ENCODE measurements around the gene LAMC2. TPM values are rescaled to one million over a fixed set of nuclear protein-coding genes. Genes with fewer than 3 reads are reported as not detected.

Gene LAMC2
- total and polyA plus RNA-seq, 11 donors, result 0.50 to 15.4 (median 1.5) TPM

DNA sequence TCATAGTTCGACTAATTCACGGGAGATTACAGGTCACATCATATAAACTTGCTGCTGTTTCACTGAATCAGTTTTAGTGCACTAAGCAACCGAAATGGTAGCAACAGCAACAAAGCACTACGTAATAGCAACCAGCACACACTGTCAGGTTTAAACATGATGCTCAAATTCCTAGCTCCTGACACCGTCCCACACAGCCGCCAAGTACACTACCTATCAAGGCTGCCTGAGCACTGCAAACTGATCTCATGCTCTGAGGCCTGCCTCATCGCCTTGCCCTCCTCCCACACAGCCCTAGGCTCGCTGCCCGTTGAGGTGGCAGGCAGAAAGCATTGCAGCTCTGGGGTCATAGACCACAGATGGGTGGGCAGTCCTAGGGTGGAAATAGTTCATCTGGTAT lies 12.4 kb downstream of the LAMC2 start:
- ATAC-seq (peak in 3 of 4 donors; percentile 64 to 96 (median 80)), DNase-seq (peak in 1 of 5 donors; percentile 48)
- no peak for TF ChIP-seq POLR2A (IDR thresholded peaks at IDR 0.05)
- TF ChIP-seq, protein P1, sequence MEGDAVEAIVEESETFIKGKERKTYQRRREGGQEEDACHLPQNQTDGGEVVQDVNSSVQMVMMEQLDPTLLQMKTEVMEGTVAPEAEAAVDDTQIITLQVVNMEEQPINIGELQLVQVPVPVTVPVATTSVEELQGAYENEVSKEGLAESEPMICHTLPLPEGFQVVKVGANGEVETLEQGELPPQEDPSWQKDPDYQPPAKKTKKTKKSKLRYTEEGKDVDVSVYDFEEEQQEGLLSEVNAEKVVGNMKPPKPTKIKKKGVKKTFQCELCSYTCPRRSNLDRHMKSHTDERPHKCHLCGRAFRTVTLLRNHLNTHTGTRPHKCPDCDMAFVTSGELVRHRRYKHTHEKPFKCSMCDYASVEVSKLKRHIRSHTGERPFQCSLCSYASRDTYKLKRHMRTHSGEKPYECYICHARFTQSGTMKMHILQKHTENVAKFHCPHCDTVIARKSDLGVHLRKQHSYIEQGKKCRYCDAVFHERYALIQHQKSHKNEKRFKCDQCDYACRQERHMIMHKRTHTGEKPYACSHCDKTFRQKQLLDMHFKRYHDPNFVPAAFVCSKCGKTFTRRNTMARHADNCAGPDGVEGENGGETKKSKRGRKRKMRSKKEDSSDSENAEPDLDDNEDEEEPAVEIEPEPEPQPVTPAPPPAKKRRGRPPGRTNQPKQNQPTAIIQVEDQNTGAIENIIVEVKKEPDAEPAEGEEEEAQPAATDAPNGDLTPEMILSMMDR (IDR thresholded peaks at IDR 0.05), result no peak
- Histone ChIP-seq H3K36me3 (no peaks in the 10 kb centered on the region), H3K4me3 (no peak overlapping the region), H3K9me3 (no peaks in the 10 kb centered on the region), H3K27ac (no peak overlapping the region), H3K4me1 (peaks cover 0 to 10% (median 0%) of the 10 kb centered on the region in 12 donors), H3K27me3 (no peaks in the 10 kb centered on the region)
- 57 to 85% (median 80%) methylated on average over 9 of the region's 9 CpGs for WGBS, 4 donors
- intact Hi-C loops (cut with DNase I), result no loop called here

DNA sequence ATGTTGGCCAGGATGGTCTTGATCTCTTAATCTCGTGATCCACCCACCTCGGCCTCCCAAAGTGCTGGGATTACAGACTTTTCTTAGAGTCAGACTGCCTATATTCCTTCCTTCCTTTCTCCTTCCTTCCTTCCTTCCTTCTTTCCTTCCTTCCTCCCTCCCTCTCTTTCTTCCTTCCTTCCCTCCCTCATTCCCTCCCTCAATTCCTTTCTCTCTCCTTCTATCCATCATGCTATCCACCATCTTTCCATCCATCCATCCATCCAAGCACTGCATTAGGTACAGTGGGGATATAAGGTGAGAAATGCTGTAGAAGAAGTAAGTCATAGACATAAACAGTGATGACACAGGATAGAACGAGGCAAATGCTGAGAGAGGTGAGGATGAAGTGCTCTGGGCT lies 13.2 kb downstream of the LAMC2 start:
- 85 to 94% (median 89%) methylated on average over 3 of the region's 3 CpGs for WGBS, 4 donors
- H3K9me3 ChIP-seq, result no peaks in the 10 kb centered on the region
- H3K36me3 ChIP-seq, result no peaks in the 10 kb centered on the region
- TF ChIP-seq POLR2A (IDR thresholded peaks at IDR 0.05), result no peak
- intact Hi-C loops (cut with DNase I), result no loop called here
- no peak overlapping the region for H3K27ac ChIP-seq
- no peak overlapping the region for H3K4me3 ChIP-seq
- DNase-seq (no peak), ATAC-seq (no peak)
- H3K27me3 ChIP-seq, result no peaks in the 10 kb centered on the region
- H3K4me1 ChIP-seq, result peaks cover 0 to 10% (median 0%) of the 10 kb centered on the region in 12 donors

DNA sequence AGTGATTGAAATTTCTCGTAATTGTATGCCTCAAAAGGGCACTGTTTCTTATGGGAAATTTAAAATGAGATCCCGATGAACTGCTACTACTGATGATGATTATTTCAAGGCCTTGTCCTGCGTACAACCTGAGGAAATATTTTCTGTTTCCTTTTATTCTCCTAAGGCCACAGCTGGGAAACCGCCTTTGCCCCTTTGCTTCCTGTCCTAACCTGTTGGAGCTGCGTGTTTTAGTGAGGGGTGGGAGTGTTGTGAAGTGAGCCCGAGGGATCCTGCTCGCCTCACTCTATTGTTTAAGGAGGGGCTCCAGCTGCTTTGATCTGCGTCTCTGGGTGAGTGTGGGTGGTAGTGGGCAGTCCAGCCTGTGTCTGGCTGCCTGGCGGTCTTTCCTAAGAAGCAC lies 14.4 kb downstream of the LAMC2 start:
- intact Hi-C loops (cut with DNase I), result no loop called here
- no peak overlapping the region for H3K4me3 ChIP-seq
- no peak for TF ChIP-seq POLR2A (IDR thresholded peaks at IDR 0.05)
- TF ChIP-seq, protein P1 (IDR thresholded peaks at IDR 0.05), result no peak
- H3K4me1 ChIP-seq, result peaks cover 0 to 6% (median 0%) of the 10 kb centered on the region in 12 donors
- H3K27me3 ChIP-seq, result no peaks in the 10 kb centered on the region
- WGBS, 4 donors, result 62 to 71% (median 67%) methylated on average over 9 of the region's 9 CpGs
- H3K36me3 ChIP-seq, result no peaks in the 10 kb centered on the region
- H3K27ac ChIP-seq, result no peak overlapping the region
- ATAC-seq (peak in 1 of 4 donors; percentile 53), DNase-seq (no peak)
- H3K9me3 ChIP-seq, result no peaks in the 10 kb centered on the region

DNA sequence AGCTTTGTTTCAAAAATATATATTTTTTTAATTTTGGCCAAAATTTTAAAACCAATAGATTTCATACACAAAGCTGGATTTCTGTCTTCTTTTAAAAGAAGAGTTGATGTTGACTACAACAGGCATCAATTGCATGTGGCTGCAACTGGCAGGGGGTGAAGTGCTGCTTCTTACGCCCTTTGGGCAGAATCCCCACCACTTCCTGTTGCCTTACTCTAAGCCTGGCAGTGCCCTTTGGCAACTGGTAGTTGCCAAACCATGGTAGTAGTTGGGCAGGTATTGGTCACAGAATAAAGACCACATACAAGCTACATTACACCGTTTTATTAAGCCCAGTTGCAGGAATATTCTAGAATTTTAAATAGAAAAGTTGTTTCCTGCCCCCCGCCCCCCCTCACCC lies 17.0 kb downstream of the LAMC2 start:
- TF ChIP-seq, protein P1 (IDR thresholded peaks at IDR 0.05), result no peak
- TF ChIP-seq POLR2A (IDR thresholded peaks at IDR 0.05), result no peak
- WGBS, 4 donors, result 65 to 97% (median 96%) methylated on average over 3 of the region's 3 CpGs
- Histone ChIP-seq H3K9me3 (no peaks in the 10 kb centered on the region), H3K4me1 (peaks cover 0 to 7% (median 0%) of the 10 kb centered on the region in 12 donors), H3K27me3 (no peaks in the 10 kb centered on the region), H3K36me3 (no peaks in the 10 kb centered on the region), H3K27ac (no peak overlapping the region), H3K4me3 (no peak overlapping the region)
- no peak for DNase-seq
- ATAC-seq, result no peak
- intact Hi-C loops (cut with DNase I), result no loop called here

DNA sequence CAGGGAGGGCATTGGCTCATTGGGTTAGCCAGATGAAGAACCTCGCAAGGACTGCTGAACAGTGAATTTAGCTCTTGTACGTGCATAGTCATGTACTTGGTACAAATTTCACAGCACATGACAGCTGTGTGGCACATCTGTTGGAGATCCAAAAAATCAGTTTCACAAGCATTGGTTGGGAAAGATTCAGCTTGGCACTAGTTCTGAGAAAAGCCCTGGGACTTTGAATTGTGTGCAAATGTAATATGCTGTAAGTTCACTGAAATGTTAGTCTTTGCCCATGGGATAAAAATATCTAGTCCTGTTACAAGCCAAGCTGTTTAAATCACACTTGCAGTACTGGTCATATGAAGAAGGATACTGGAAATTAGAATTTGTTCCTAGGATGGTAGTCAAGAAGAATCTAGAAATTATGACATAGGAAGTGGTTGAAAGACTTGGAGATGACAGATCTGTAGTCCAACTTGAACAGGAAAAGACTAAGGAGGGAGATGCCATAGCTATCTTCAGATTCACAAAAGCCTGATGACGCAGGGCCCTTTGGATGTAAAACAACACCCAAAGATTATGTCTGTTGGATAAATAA lies 19.2 kb downstream of the LAMC2 start:
- 70 to 80% (median 73%) methylated on average over 3 of the region's 3 CpGs for WGBS, 4 donors
- H3K27me3 ChIP-seq, result no peaks in the 10 kb centered on the region
- peak overlapping the region in 1 of 12 donors; percentile 43 for H3K27ac ChIP-seq
- H3K9me3 ChIP-seq, result no peaks in the 10 kb centered on the region
- peaks cover 0 to 10% (median 0%) of the 10 kb centered on the region in 12 donors for H3K4me1 ChIP-seq
- TF ChIP-seq, protein P1 (IDR thresholded peaks at IDR 0.05), result no peak
- TF ChIP-seq POLR2A (IDR thresholded peaks at IDR 0.05), result no peak
- ATAC-seq (peak in 2 of 4 donors; percentile 45 to 66), DNase-seq (no peak)
- no peak overlapping the region for H3K4me3 ChIP-seq
- intact Hi-C loops (cut with DNase I), result no loop called here
- H3K36me3 ChIP-seq, result no peaks in the 10 kb centered on the region
